Esophagus squamous epithelium (tissue), 4 donors: Measurements from ENCODE around the gene SLC16A5.

Experiments used
- POLR2A ChIP-seq, 4 donors: fragments of 450-650 bp; IDR thresholded peaks; one replicate each; pipeline ENCODE4 v1.6.1; 2017; ENCODE audit warnings: antibody characterized with exemption in 4 of 4, mild to moderate bottlenecking in 4 of 4, moderate library complexity in 3 of 4
- TF ChIP-seq, protein P1 (sequence below), 6 experiments: fragments of 450-650 bp in 4 of 6; fragments of 200-600 bp in 2 of 6; sonication (generic) in 2 of 6; IDR thresholded peaks; one replicate each; pipeline ENCODE4 v1.5.1; 2016 to 2019; ENCODE audit warnings: antibody characterized with exemption in 6 of 6, mild to moderate bottlenecking in 4 of 6, moderate library complexity in 4 of 6

DNA sequence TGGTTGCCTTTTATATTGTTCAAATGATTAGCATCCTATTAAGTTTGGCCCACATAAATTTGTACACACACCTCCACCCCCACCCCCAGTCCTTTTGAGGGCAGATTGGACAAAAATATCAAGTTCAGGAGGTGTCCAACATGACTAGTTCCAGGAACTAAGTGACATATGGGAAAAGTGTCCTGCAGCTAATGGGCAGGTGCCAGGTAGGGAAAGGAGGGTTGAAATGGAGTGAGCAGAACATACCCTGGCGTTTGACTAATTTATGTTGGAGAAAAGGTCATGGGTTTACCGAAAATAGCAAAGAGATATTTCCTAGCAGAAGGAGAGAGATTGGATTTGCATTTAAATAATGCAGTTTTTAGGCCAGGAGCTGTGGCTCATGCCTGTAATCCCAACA, 35.8 kb upstream of the SLC16A5 start:
- TF ChIP-seq, protein P1, sequence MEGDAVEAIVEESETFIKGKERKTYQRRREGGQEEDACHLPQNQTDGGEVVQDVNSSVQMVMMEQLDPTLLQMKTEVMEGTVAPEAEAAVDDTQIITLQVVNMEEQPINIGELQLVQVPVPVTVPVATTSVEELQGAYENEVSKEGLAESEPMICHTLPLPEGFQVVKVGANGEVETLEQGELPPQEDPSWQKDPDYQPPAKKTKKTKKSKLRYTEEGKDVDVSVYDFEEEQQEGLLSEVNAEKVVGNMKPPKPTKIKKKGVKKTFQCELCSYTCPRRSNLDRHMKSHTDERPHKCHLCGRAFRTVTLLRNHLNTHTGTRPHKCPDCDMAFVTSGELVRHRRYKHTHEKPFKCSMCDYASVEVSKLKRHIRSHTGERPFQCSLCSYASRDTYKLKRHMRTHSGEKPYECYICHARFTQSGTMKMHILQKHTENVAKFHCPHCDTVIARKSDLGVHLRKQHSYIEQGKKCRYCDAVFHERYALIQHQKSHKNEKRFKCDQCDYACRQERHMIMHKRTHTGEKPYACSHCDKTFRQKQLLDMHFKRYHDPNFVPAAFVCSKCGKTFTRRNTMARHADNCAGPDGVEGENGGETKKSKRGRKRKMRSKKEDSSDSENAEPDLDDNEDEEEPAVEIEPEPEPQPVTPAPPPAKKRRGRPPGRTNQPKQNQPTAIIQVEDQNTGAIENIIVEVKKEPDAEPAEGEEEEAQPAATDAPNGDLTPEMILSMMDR (IDR thresholded peaks at IDR 0.05): no peak
- TF ChIP-seq POLR2A (IDR thresholded peaks at IDR 0.05): no peak
